Measurements from ENCODE around the gene CCT6A.

GRCh38 chr7:56063500-56063881 is 11.9 kb downstream of the CCT6A start:
- TF ChIP-seq, protein P1, sequence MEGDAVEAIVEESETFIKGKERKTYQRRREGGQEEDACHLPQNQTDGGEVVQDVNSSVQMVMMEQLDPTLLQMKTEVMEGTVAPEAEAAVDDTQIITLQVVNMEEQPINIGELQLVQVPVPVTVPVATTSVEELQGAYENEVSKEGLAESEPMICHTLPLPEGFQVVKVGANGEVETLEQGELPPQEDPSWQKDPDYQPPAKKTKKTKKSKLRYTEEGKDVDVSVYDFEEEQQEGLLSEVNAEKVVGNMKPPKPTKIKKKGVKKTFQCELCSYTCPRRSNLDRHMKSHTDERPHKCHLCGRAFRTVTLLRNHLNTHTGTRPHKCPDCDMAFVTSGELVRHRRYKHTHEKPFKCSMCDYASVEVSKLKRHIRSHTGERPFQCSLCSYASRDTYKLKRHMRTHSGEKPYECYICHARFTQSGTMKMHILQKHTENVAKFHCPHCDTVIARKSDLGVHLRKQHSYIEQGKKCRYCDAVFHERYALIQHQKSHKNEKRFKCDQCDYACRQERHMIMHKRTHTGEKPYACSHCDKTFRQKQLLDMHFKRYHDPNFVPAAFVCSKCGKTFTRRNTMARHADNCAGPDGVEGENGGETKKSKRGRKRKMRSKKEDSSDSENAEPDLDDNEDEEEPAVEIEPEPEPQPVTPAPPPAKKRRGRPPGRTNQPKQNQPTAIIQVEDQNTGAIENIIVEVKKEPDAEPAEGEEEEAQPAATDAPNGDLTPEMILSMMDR (IDR thresholded peaks at IDR 0.05) = no peak
- TF ChIP-seq POLR2A (IDR thresholded peaks at IDR 0.05) (no peak), EP300 (IDR thresholded peaks at IDR 0.05) (no peak)
